Left lung (tissue), 10 donors: Measurements from ENCODE around the gene PTPN13. TPM values are rescaled to one million over a fixed set of nuclear protein-coding genes. Genes with fewer than 3 reads are reported as not detected.

Experiments used
- ATAC-seq: fragments of 200-7000 bp; cut with Tn5 transposase; one replicate; pipeline ENCODE4 v1.9.1; 2020; ENCODE audit warnings: moderate library complexity
- DNase-seq, 4 donors: peaks; one replicate each; pipeline ENCODE4 v3.0.0-alpha.2; 2013 to 2020
- H3K27ac ChIP-seq, 2 donors: fragments of 200-600 bp; sonication (generic) in 1 of 2; one replicate each; pipeline versions ENCODE4 v1.5.0 to v1.8.0; 2020 to 2021
- H3K27me3 ChIP-seq, 2 donors: fragments of 200-600 bp; sonication (generic) in 1 of 2; one replicate each; pipeline versions ENCODE4 v1.5.0 to v1.8.0; 2020 to 2021
- H3K36me3 ChIP-seq, 2 donors: fragments of 200-600 bp; sonication (generic) in 1 of 2; one replicate each; pipeline versions ENCODE4 v1.5.0 to v1.8.0; 2020 to 2021
- H3K4me1 ChIP-seq, 2 donors: fragments of 200-600 bp; one replicate each; pipeline ENCODE4 v1.8.0; 2021
- H3K4me3 ChIP-seq, 2 donors: fragments of 200-600 bp; sonication (generic) in 1 of 2; one replicate each; pipeline versions ENCODE4 v1.5.0 to v1.8.0; 2020 to 2021; ENCODE audit warnings: mild to moderate bottlenecking in 1 of 2
- H3K9me3 ChIP-seq, 2 donors: fragments of 200-600 bp; sonication (generic) in 1 of 2; one replicate each; pipeline versions ENCODE4 v1.5.0 to v1.8.0; 2020 to 2021
- CTCF ChIP-seq, 2 donors: fragments of 200-600 bp; sonication (generic) in 1 of 2; IDR thresholded peaks; one replicate each; pipeline versions ENCODE4 v1.5.0 to v1.8.0; 2021; ENCODE audit warnings: antibody characterized with exemption in 2 of 2
- intact Hi-C, 2 donors: fragments of 100-400 bp; cut with DNase I; formaldehyde crosslinking; loops; one replicate each; pipeline versions ENCODE4 v1.11.2 to v1.14.2; 2022
- polyA plus RNA-seq, 6 donors: library from polyadenylated mRNA; unstranded; fragments of 120-200 nt; gene quantifications; one replicate each; pipeline ENCODE4 v1.2.1, GENCODE V29; 2013; ENCODE audit not compliant: insufficient read length in 6 of 6
- total RNA-seq, 2 donors: library from RNA; stranded (reverse); fragmentation: NEBNext Ultra II Directional; extraction: Animal tissue kit (Norgen Biotek cat#: 25700); gene quantifications; one replicate each; pipeline ENCODE4 v1.2.1, GENCODE V29; 2021
- donor health status: DM: no; HTN: yes; CAD: no.
- donor health status: DM: no; HTN: no; CAD: no.

The PTPN13 gene
- total and polyA plus RNA-seq, 8 donors, result 59.0 to 159 (median 95.6) TPM

GRCh38 chr4:86755388-86755787, 161.3 kb downstream of the PTPN13 start:
- Histone ChIP-seq H3K36me3 (peaks cover 4 to 5% of the 10 kb centered on the region in 2 donors), H3K9me3 (no peaks in the 10 kb centered on the region), H3K27me3 (no peaks in the 10 kb centered on the region), H3K4me3 (no peak overlapping the region), H3K27ac (no peak overlapping the region), H3K4me1 (no peaks in the 10 kb centered on the region)
- no peak for TF ChIP-seq CTCF (IDR thresholded peaks at IDR 0.05)
- ATAC-seq (no peak), DNase-seq (no peak)
- intact Hi-C loops, result no loop called here

GRCh38 chr4:86757468-86757867, 163.4 kb downstream of the PTPN13 start:
- peaks cover 0 to 7% of the 10 kb centered on the region in 2 donors for H3K36me3 ChIP-seq
- DNase-seq, result no peak
- no peaks in the 10 kb centered on the region for H3K4me1 ChIP-seq
- intact Hi-C loops, result no loop called here
- TF ChIP-seq CTCF (IDR thresholded peaks at IDR 0.05), result no peak
- no peak overlapping the region for H3K4me3 ChIP-seq
- no peak for ATAC-seq
- no peaks in the 10 kb centered on the region for H3K27me3 ChIP-seq
- H3K27ac ChIP-seq, result no peak overlapping the region
- H3K9me3 ChIP-seq, result no peaks in the 10 kb centered on the region

- no peaks in the 10 kb centered on the region for H3K27me3 ChIP-seq
Observed at GRCh38 chr4:86759298-86759697, 165.2 kb downstream of the PTPN13 start.

GRCh38 chr4:86762649-86763048, 168.5 kb downstream of the PTPN13 start:
- TF ChIP-seq CTCF (IDR thresholded peaks at IDR 0.05), result no peak
- Histone ChIP-seq H3K27ac (no peak overlapping the region), H3K36me3 (peaks cover 0 to 18% of the 10 kb centered on the region in 2 donors), H3K27me3 (no peaks in the 10 kb centered on the region), H3K9me3 (no peaks in the 10 kb centered on the region), H3K4me1 (no peaks in the 10 kb centered on the region), H3K4me3 (no peak overlapping the region)
- no peak for ATAC-seq
- no peak for DNase-seq
- intact Hi-C loops, result no loop called here

More at GRCh38 chr4:86759298-86759697, 165.2 kb downstream of the PTPN13 start:
- Histone ChIP-seq H3K27ac (no peak overlapping the region), H3K4me1 (no peaks in the 10 kb centered on the region), H3K9me3 (no peaks in the 10 kb centered on the region), H3K36me3 (peaks cover 0 to 7% of the 10 kb centered on the region in 2 donors), H3K4me3 (no peak overlapping the region)
- ATAC-seq (no peak), DNase-seq (no peak)
- intact Hi-C loops, result no loop called here
- TF ChIP-seq CTCF (IDR thresholded peaks at IDR 0.05), result no peak

- no peak overlapping the region for H3K4me3 ChIP-seq
- ATAC-seq (no peak), DNase-seq (no peak)
- no peaks in the 10 kb centered on the region for H3K27me3 ChIP-seq
- H3K27ac ChIP-seq, result no peak overlapping the region
- peaks cover 0 to 29% of the 10 kb centered on the region in 2 donors for H3K36me3 ChIP-seq
- H3K9me3 ChIP-seq, result no peaks in the 10 kb centered on the region
- no peak for TF ChIP-seq CTCF (IDR thresholded peaks at IDR 0.05)
- intact Hi-C loops, result no loop called here
- no peaks in the 10 kb centered on the region for H3K4me1 ChIP-seq
Observed at GRCh38 chr4:86769794-86770193, 175.7 kb downstream of the PTPN13 start.
